Endothelial cell of umbilical vein (primary cell): ENCODE measurements around the gene GATA2. TPM values are rescaled to one million over a fixed set of nuclear protein-coding genes. Genes with fewer than 3 reads are reported as not detected.
A peak's percentile ranks its signal among the peaks of the same experiment; 100 is the strongest.

Experiments
- BruUV-seq: library from RNA; stranded (reverse); fragments of 400-500 nt; replicated peaks from 2 replicates; lab custom pipeline; 2021; lab: Mats Ljungman, UMichigan
- CTCF ChIA-PET: fragments of 300-600, 350-600 bp; sonication (Branson Sonifier 250); formaldehyde crosslinking; loops from one replicate; lab custom pipeline; 2021; ENCODE audit warnings: antibody characterized with exemption, inconsistent platforms; lab: Charles Lee
- POLR2A ChIA-PET: fragments of 300-600, 350-600 bp; sonication (Branson Sonifier 250); formaldehyde crosslinking; loops from one replicate; lab custom pipeline; 2021; ENCODE audit warnings: antibody characterized with exemption, inconsistent platforms; lab: Charles Lee
- DNase-seq: peaks from one replicate; pipeline ENCODE4 v3.0.0-alpha.2; 2011; ENCODE audit warnings: low read depth, low spot score
- FAIRE-seq: peaks from 2 replicates; lab custom pipeline; 2011; peaks lifted over from hg19 to GRCh38; lab: Jason Lieb, UNC
- H2AFZ ChIP-seq: 2 replicates; pipeline ENCODE4 v1.6.0; 2012; ENCODE audit warnings: low read depth, low read length, control low read depth, inconsistent platforms
- H3K27ac ChIP-seq: 2 replicates; pipeline ENCODE4 v1.5.1; 2011; ENCODE audit warnings: low read depth, mild to moderate bottlenecking, control low read depth, low read length, moderate library complexity; ENCODE audit not compliant: insufficient read depth
- H3K27me3 ChIP-seq, 2 experiments: 2 replicates each; pipeline versions ENCODE4 v1.6.0 to v1.6.1; 2011; ENCODE audit warnings: low read length in 2 of 2, mixed read lengths in 1 of 2; ENCODE audit not compliant: control insufficient read depth in 2 of 2, insufficient read depth in 2 of 2
- H3K36me3 ChIP-seq, 2 experiments: 2 replicates in 1 of 2; 3 replicates in 1 of 2; pipeline ENCODE4 v1.5.1; 2011; ENCODE audit warnings: low read length in 2 of 2, mild to moderate bottlenecking in 1 of 2, moderate library complexity in 1 of 2; ENCODE audit not compliant: control insufficient read depth in 2 of 2, insufficient read depth in 2 of 2; ENCODE audit errors: extremely low read depth in 1 of 2
- H3K4me1 ChIP-seq: 3 replicates; pipeline ENCODE4 v1.5.1; 2011; ENCODE audit warnings: mild to moderate bottlenecking, low read length; ENCODE audit not compliant: control insufficient read depth, insufficient read depth; ENCODE audit errors: extremely low read depth
- H3K4me2 ChIP-seq: 2 replicates; pipeline ENCODE4 v1.6.1; 2011; ENCODE audit warnings: low read length, control low read depth, mixed read lengths; ENCODE audit not compliant: insufficient read depth
- H3K4me3 ChIP-seq, 3 experiments: fragments of 200-600 bp in 1 of 3; sonication (generic), shearing (Covaris generic) in 1 of 3; replicated peaks in 1 of 3; 2 replicates each; pipeline ENCODE4 v1.5.1; 2011 to 2016; ENCODE audit warnings: control low read depth in 3 of 3, low read length in 3 of 3, mild to moderate bottlenecking in 2 of 3, inconsistent platforms in 1 of 3, low read depth in 1 of 3, moderate library complexity in 1 of 3; ENCODE audit not compliant: insufficient read depth in 1 of 3
- H3K79me2 ChIP-seq: 2 replicates; pipeline ENCODE4 v1.6.0; 2012; ENCODE audit warnings: low read length, inconsistent platforms; ENCODE audit not compliant: control insufficient read depth, insufficient read depth
- H3K9ac ChIP-seq: replicated peaks from 2 replicates; pipeline ENCODE3; 2011; ENCODE audit warnings: low read length, control low read depth; ENCODE audit not compliant: insufficient read depth; ENCODE audit errors: extremely low read depth
- H3K9me1 ChIP-seq: replicated peaks from 3 replicates; pipeline ENCODE4 v1.6.0; 2011; ENCODE audit warnings: mild to moderate bottlenecking, low read length; ENCODE audit not compliant: control insufficient read depth, insufficient read depth; ENCODE audit errors: extremely low read depth
- H3K9me3 ChIP-seq: replicated peaks from 2 replicates; pipeline ENCODE4 v1.5.1; 2012; ENCODE audit warnings: low read length, inconsistent platforms; ENCODE audit not compliant: control insufficient read depth, insufficient read depth
- H4K20me1 ChIP-seq: replicated peaks from 2 replicates; pipeline ENCODE3; 2011; ENCODE audit warnings: mild to moderate bottlenecking, low read length; ENCODE audit not compliant: control insufficient read depth, insufficient read depth; ENCODE audit errors: extremely low read depth
- CTCF ChIP-seq, 2 donors: IDR thresholded peaks; 1 replicate in 1 of 2; 2 replicates in 1 of 2; pipeline ENCODE4 v1.5.1; 2011; ENCODE audit warnings: low read length in 2 of 2, mild to moderate bottlenecking in 2 of 2, moderate library complexity in 2 of 2, control low read depth in 1 of 2, inconsistent platforms in 1 of 2, low read depth in 1 of 2; ENCODE audit not compliant: insufficient read depth in 1 of 2; ENCODE audit errors: extremely low read depth in 1 of 2
- EZH2 ChIP-seq: IDR thresholded peaks from 2 replicates; pipeline ENCODE4 v1.6.1; 2012; ENCODE audit warnings: borderline replicate concordance, low read depth, mild to moderate bottlenecking, moderate library complexity, low read length, inconsistent platforms; ENCODE audit not compliant: severe bottlenecking
- FOS ChIP-seq: IDR thresholded peaks from 2 replicates; pipeline ENCODE4 v1.6.1; 2011; ENCODE audit warnings: mild to moderate bottlenecking, low read length, moderate library complexity, borderline replicate concordance; ENCODE audit not compliant: insufficient read depth
- GATA2 ChIP-seq: IDR thresholded peaks from 2 replicates; pipeline ENCODE4 v1.7.0; 2011; ENCODE audit warnings: low read depth, mild to moderate bottlenecking, moderate library complexity, mixed read lengths, low read length; ENCODE audit not compliant: insufficient read length, insufficient read depth
- JUN ChIP-seq: IDR thresholded peaks from 2 replicates; pipeline ENCODE4 v1.6.1; 2011; ENCODE audit warnings: borderline replicate concordance, low read depth; ENCODE audit not compliant: insufficient read length, insufficient read depth
- MAX ChIP-seq: IDR thresholded peaks from 2 replicates; pipeline ENCODE4 v1.6.1; 2011; ENCODE audit not compliant: insufficient read depth, insufficient read length
- MYC ChIP-seq: IDR thresholded peaks from one replicate; pipeline ENCODE4 v1.6.1; 2011; ENCODE audit warnings: mild to moderate bottlenecking, low read depth, low read length
- POLR2A ChIP-seq: IDR thresholded peaks from 2 replicates; pipeline ENCODE4 v1.6.1; 2012; ENCODE audit warnings: low read depth, mild to moderate bottlenecking, control low read depth, low read length
- POLR2AphosphoS5 ChIP-seq: IDR thresholded peaks from 2 replicates; pipeline ENCODE4 v1.6.1; 2012; ENCODE audit warnings: low read depth, mild to moderate bottlenecking, control low read depth, low read length, moderate library complexity; ENCODE audit not compliant: insufficient read depth
- dilution Hi-C: fragments of 300-500 bp; cut with MboI; formaldehyde crosslinking; loops from one replicate; pipeline ENCODE4 v1.15.0; 2019; ENCODE audit warnings: low sequenced_read_pairs; ENCODE audit not compliant: extremely low pct_ligation_motif_present
- intact Hi-C: fragments of 100-400 bp; cut with micrococcal nuclease; formaldehyde crosslinking; loops from one replicate; pipeline ENCODE4 v1.10.0; 2022
- polyA plus RNA-seq, 4 experiments: library from polyadenylated mRNA; depleted of rRNA in 3 of 4; stranded (reverse) in 3 of 4; unstranded in 1 of 4; fragments of >200 nt; gene quantifications; 2 replicates each; pipeline versions ENCODE4 v1.2.1 to v1.2.3, GENCODE V29; 2011 to 2012; ENCODE audit warnings: missing spikeins in 1 of 4
- total RNA-seq: library from RNA; stranded (reverse); gene quantifications from 2 replicates; pipeline ENCODE4 v1.2.3, GENCODE V29; 2021

The GATA2 gene
- total and polyA plus RNA-seq, 2 donors (not counting 3 experiments of a cell fraction or from before 2014, with no cell fraction given): 28.8 to 62.2 TPM

- Histone ChIP-seq H3K4me2 (no peak overlapping the region), H3K79me2 (no peaks in the 10 kb centered on the region), H4K20me1 (no peaks in the 10 kb centered on the region), H3K9me3 (no peaks in the 10 kb centered on the region), H3K4me3 (no peak overlapping the region), H3K36me3 (no peaks in the 10 kb centered on the region), H3K27ac (no peak overlapping the region), H3K9ac (no peak overlapping the region), H3K27me3 (no peaks in the 10 kb centered on the region), H3K9me1 (no peaks in the 10 kb centered on the region), H3K4me1 (peaks cover under 1% of the 10 kb centered on the region), H2AFZ (no peak overlapping the region)
- dilution Hi-C loops: no loop called here
- TF ChIP-seq POLR2A: no peak
- TF ChIP-seq POLR2AphosphoS5: no peak
- TF ChIP-seq CTCF (IDR thresholded peaks at IDR 0.05; ENCODE audit: extremely low read depth in 1 of 2, insufficient read depth in 1 of 2, low read depth in 1 of 2, low read length in 2 of 2): peak in 1 of 2 donors; percentile 3
- no peak for TF ChIP-seq JUN
- DNase-seq: no peak
- BruUV-seq: no TSS peak
- intact Hi-C loops: no loop called here
- POLR2A ChIA-PET: no interaction called here
- CTCF ChIA-PET: interaction anchor here (1.5 kb wide), 1 partner anchor 77 kb away, joined by 4 read pairs; no protein-coding TSS in a partner anchor
- peak; percentile 12 for FAIRE-seq
Observed at GRCh38 chr3:128503164-128503651, 10.2 kb upstream of the GATA2 start.

GRCh38 chr3:128502712-128503111, 9.7 kb upstream of the GATA2 start:
- POLR2A ChIA-PET: no interaction called here
- Histone ChIP-seq H3K4me3 (no peak overlapping the region), H3K4me2 (no peak overlapping the region), H3K79me2 (no peaks in the 10 kb centered on the region), H3K4me1 (peaks cover 4% of the 10 kb centered on the region), H4K20me1 (no peaks in the 10 kb centered on the region), H2AFZ (no peak overlapping the region), H3K9me1 (no peaks in the 10 kb centered on the region), H3K27ac (no peak overlapping the region), H3K9me3 (no peaks in the 10 kb centered on the region), H3K36me3 (no peaks in the 10 kb centered on the region), H3K9ac (no peak overlapping the region), H3K27me3 (no peaks in the 10 kb centered on the region)
- TF ChIP-seq POLR2AphosphoS5 (no peak), MYC (no peak), POLR2A (no peak), FOS (no peak), CTCF (IDR thresholded peaks at IDR 0.05; ENCODE audit: extremely low read depth in 1 of 2, insufficient read depth in 1 of 2, low read depth in 1 of 2, low read length in 2 of 2) (no peak), JUN (no peak), EZH2 (no peak), GATA2 (no peak), MAX (no peak)
- BruUV-seq: no TSS peak
- intact Hi-C loops (no loop called here), dilution Hi-C loops (no loop called here)
- DNase-seq (no peak), FAIRE-seq (no peak)
- CTCF ChIA-PET: interaction anchor here (1.5 kb wide), 1 partner anchor 77 kb away, joined by 4 read pairs; no protein-coding TSS in a partner anchor
